Measurements from ENCODE around the gene REEP2. TPM values are rescaled to one million over a fixed set of nuclear protein-coding genes. Genes with fewer than 3 reads are reported as not detected.
A peak's percentile ranks its signal among the peaks of the same experiment; 100 is the strongest.

The REEP2 gene
- total and polyA plus RNA-seq, 2 experiments from 2014 or later, result 20.5 to 29.8 TPM

DNA sequence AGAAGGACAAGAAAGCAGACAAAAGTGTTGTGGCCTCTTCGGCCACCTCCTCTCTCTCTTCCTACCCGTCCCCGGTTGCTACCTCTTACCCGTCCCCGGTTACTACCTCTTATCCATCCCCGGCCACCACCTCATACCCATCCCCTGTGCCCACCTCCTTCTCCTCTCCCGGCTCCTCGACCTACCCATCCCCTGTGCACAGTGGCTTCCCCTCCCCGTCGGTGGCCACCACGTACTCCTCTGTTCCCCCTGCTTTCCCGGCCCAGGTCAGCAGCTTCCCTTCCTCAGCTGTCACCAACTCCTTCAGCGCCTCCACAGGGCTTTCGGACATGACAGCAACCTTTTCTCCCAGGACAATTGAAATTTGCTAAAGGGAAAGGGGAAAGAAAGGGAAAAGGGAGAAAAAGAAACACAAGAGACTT lies 28.9 kb downstream of the REEP2 start:
- no peak overlapping the region for H3K27ac ChIP-seq (ENCODE audit: low read depth)
- peaks cover 9% of the 10 kb centered on the region for H3F3A ChIP-seq (replicated peaks; ENCODE audit: low read depth)
- 0 out of 2 replicates have a peak, but pooled peaks cover 3% of the 10 kb centered on the region for H3K36me3 ChIP-seq (ENCODE audit: insufficient read depth)
- TF ChIP-seq, protein P1, sequence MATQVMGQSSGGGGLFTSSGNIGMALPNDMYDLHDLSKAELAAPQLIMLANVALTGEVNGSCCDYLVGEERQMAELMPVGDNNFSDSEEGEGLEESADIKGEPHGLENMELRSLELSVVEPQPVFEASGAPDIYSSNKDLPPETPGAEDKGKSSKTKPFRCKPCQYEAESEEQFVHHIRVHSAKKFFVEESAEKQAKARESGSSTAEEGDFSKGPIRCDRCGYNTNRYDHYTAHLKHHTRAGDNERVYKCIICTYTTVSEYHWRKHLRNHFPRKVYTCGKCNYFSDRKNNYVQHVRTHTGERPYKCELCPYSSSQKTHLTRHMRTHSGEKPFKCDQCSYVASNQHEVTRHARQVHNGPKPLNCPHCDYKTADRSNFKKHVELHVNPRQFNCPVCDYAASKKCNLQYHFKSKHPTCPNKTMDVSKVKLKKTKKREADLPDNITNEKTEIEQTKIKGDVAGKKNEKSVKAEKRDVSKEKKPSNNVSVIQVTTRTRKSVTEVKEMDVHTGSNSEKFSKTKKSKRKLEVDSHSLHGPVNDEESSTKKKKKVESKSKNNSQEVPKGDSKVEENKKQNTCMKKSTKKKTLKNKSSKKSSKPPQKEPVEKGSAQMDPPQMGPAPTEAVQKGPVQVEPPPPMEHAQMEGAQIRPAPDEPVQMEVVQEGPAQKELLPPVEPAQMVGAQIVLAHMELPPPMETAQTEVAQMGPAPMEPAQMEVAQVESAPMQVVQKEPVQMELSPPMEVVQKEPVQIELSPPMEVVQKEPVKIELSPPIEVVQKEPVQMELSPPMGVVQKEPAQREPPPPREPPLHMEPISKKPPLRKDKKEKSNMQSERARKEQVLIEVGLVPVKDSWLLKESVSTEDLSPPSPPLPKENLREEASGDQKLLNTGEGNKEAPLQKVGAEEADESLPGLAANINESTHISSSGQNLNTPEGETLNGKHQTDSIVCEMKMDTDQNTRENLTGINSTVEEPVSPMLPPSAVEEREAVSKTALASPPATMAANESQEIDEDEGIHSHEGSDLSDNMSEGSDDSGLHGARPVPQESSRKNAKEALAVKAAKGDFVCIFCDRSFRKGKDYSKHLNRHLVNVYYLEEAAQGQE (IDR thresholded peaks at IDR 0.05; ENCODE audit: unreplicated experiment), result no peak
- TF ChIP-seq EZH2 (IDR thresholded peaks at IDR 0.05; ENCODE audit: low read depth, unreplicated experiment), result no peak
- no peak for TF ChIP-seq EZH2phosphoT487 (IDR thresholded peaks at IDR 0.05; ENCODE audit: unreplicated experiment)
- TF ChIP-seq JUNB (IDR thresholded peaks at IDR 0.05; ENCODE audit: unreplicated experiment), result no peak
- TF ChIP-seq CREB1 (CRISPR knock-in tag; IDR thresholded peaks at IDR 0.05; ENCODE audit: low read depth), result no peak
- TF ChIP-seq POLR2AphosphoS5 (IDR thresholded peaks at IDR 0.05; ENCODE audit: low read depth), result no peak
- no peak for TF ChIP-seq ZNF114 (CRISPR knock-in tag; IDR thresholded peaks at IDR 0.05)
- TF ChIP-seq, protein P2, sequence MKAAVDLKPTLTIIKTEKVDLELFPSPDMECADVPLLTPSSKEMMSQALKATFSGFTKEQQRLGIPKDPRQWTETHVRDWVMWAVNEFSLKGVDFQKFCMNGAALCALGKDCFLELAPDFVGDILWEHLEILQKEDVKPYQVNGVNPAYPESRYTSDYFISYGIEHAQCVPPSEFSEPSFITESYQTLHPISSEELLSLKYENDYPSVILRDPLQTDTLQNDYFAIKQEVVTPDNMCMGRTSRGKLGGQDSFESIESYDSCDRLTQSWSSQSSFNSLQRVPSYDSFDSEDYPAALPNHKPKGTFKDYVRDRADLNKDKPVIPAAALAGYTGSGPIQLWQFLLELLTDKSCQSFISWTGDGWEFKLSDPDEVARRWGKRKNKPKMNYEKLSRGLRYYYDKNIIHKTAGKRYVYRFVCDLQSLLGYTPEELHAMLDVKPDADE (IDR thresholded peaks at IDR 0.05), result no peak
- TF ChIP-seq, protein P3, sequence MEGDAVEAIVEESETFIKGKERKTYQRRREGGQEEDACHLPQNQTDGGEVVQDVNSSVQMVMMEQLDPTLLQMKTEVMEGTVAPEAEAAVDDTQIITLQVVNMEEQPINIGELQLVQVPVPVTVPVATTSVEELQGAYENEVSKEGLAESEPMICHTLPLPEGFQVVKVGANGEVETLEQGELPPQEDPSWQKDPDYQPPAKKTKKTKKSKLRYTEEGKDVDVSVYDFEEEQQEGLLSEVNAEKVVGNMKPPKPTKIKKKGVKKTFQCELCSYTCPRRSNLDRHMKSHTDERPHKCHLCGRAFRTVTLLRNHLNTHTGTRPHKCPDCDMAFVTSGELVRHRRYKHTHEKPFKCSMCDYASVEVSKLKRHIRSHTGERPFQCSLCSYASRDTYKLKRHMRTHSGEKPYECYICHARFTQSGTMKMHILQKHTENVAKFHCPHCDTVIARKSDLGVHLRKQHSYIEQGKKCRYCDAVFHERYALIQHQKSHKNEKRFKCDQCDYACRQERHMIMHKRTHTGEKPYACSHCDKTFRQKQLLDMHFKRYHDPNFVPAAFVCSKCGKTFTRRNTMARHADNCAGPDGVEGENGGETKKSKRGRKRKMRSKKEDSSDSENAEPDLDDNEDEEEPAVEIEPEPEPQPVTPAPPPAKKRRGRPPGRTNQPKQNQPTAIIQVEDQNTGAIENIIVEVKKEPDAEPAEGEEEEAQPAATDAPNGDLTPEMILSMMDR (conservative IDR thresholded peaks at IDR 0.05; ENCODE audit: low read depth in 2 of 2), result no peak
- TF ChIP-seq, protein P4, sequence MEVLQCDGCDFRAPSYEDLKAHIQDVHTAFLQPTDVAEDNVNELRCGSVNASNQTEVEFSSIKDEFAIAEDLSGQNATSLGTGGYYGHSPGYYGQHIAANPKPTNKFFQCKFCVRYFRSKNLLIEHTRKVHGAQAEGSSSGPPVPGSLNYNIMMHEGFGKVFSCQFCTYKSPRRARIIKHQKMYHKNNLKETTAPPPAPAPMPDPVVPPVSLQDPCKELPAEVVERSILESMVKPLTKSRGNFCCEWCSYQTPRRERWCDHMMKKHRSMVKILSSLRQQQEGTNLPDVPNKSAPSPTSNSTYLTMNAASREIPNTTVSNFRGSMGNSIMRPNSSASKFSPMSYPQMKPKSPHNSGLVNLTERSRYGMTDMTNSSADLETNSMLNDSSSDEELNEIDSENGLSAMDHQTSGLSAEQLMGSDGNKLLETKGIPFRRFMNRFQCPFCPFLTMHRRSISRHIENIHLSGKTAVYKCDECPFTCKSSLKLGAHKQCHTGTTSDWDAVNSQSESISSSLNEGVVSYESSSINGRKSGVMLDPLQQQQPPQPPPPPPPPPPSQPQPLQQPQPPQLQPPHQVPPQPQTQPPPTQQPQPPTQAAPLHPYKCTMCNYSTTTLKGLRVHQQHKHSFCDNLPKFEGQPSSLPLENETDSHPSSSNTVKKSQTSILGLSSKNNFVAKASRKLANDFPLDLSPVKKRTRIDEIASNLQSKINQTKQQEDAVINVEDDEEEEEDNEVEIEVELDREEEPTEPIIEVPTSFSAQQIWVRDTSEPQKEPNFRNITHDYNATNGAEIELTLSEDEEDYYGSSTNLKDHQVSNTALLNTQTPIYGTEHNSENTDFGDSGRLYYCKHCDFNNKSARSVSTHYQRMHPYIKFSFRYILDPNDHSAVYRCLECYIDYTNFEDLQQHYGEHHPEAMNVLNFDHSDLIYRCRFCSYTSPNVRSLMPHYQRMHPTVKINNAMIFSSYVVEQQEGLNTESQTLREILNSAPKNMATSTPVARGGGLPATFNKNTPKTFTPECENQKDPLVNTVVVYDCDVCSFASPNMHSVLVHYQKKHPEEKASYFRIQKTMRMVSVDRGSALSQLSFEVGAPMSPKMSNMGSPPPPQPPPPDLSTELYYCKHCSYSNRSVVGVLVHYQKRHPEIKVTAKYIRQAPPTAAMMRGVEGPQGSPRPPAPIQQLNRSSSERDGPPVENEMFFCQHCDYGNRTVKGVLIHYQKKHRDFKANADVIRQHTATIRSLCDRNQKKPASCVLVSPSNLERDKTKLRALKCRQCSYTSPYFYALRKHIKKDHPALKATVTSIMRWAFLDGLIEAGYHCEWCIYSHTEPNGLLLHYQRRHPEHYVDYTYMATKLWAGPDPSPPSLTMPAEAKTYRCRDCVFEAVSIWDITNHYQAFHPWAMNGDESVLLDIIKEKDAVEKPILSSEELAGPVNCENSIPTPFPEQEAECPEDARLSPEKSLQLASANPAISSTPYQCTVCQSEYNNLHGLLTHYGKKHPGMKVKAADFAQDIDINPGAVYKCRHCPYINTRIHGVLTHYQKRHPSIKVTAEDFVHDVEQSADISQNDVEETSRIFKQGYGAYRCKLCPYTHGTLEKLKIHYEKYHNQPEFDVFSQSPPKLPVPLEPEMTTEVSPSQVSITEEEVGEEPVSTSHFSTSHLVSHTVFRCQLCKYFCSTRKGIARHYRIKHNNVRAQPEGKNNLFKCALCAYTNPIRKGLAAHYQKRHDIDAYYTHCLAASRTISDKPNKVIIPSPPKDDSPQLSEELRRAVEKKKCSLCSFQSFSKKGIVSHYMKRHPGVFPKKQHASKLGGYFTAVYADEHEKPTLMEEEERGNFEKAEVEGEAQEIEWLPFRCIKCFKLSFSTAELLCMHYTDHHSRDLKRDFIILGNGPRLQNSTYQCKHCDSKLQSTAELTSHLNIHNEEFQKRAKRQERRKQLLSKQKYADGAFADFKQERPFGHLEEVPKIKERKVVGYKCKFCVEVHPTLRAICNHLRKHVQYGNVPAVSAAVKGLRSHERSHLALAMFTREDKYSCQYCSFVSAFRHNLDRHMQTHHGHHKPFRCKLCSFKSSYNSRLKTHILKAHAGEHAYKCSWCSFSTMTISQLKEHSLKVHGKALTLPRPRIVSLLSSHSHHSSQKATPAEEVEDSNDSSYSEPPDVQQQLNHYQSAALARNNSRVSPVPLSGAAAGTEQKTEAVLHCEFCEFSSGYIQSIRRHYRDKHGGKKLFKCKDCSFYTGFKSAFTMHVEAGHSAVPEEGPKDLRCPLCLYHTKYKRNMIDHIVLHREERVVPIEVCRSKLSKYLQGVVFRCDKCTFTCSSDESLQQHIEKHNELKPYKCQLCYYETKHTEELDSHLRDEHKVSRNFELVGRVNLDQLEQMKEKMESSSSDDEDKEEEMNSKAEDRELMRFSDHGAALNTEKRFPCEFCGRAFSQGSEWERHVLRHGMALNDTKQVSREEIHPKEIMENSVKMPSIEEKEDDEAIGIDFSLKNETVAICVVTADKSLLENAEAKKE (CRISPR knock-in tag; IDR thresholded peaks at IDR 0.05), result no peak
- TF ChIP-seq STAT1 (IDR thresholded peaks at IDR 0.05; ENCODE audit: unreplicated experiment), result no peak
- no peak for TF ChIP-seq NANOG (IDR thresholded peaks at IDR 0.05; ENCODE audit: borderline replicate concordance)
- no peak for TF ChIP-seq ZNF331 (CRISPR knock-in tag; IDR thresholded peaks at IDR 0.05; ENCODE audit: low read depth)
- DNase-seq (ENCODE audit: low spot score), result no peak
- peak overlapping the region; percentile 84 for H3K4me3 Mint-ChIP-seq
- peaks cover 15% of the 10 kb centered on the region; the same call in 2 of the 3 replicates for H3K9me3 Mint-ChIP-seq
- peaks cover 54% of the 10 kb centered on the region for H3K27me3 Mint-ChIP-seq (ENCODE audit: insufficient read depth, low read depth, poor library complexity)
- peaks cover 14% of the 10 kb centered on the region; the same call in 1 of the 2 replicates for H4K20me1 ChIP-seq (replicated peaks; ENCODE audit: insufficient read depth)
- no peaks in the 10 kb centered on the region for H3K79me2 ChIP-seq (replicated peaks; ENCODE audit: insufficient read depth)
- peaks cover 29% of the 10 kb centered on the region; the same call in 2 of the 3 replicates for H3K4me1 Mint-ChIP-seq
- peaks cover 26% of the 10 kb centered on the region for H3K27me3 ChIP-seq (ENCODE audit: insufficient read depth)
- H3K4me3 ChIP-seq, result peak overlapping the region; percentile 94
- H2AFZ ChIP-seq, result no peak overlapping the region
- peak overlapping the region; percentile 96; the same call in 1 of the 2 replicates for H3K4me2 ChIP-seq
- ATAC-seq, result no peak
- no peaks in the 10 kb centered on the region for H3K9me2 ChIP-seq (ENCODE audit: insufficient read depth)
- peaks cover 28% of the 10 kb centered on the region for H3K36me3 Mint-ChIP-seq (ENCODE audit: low read depth)
- no peak overlapping the region for H3K27ac Mint-ChIP-seq
- H3K4me1 ChIP-seq (ENCODE audit: insufficient read depth), result peaks cover 3% of the 10 kb centered on the region

Measured in GM23338 (cell line).